GDM1 (cell line): Measurements from ENCODE around the gene NNAT.
"Not testable (repeated sequence)": the region's sequence is repeated elsewhere in the genome, so short reads cannot be mapped to it uniquely, and the experiment has no call there.

Experiments
- DNase-seq: peaks from one replicate; lab custom pipeline; 2025; lab: John Stamatoyannopoulos, UW

The NNAT gene, protein sequence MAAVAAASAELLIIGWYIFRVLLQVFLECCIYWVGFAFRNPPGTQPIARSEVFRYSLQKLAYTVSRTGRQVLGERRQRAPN

DNA sequence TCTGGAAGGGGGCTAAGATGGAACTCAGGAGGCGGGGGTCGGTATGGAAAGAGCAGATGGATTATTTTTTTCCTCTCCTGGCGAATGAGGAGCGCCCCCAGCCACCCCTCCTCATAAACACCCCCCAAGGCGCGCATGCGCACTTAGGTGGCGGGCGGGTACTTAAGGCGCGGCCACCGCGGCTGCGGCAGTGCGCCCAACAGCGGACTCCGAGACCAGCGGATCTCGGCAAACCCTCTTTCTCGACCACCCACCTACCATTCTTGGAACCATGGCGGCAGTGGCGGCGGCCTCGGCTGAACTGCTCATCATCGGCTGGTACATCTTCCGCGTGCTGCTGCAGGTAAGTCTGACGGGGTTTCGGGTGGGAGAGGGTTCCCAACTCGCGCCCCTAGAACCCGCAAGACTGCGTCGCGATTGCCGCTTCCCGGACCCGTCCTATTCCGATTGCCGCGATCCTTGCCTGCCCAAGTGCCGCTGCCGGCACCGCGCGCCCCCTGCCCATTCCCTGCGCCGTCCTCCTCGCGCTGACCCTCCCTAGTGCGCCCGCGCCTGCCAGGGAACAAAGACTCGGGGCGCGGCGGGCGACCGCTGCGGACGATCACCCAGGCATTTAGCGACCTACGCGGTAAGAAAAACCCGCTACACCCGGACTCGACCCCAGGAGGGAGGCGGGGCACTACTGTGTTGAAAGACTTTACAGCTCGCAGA is at the start of gene NNAT:
TSS of gene NNAT (plus strand) at position 190 of the 711 bp plus-strand sequence. CDS start at position 272, 82 bp downstream.
- no peak for DNase-seq

DNA sequence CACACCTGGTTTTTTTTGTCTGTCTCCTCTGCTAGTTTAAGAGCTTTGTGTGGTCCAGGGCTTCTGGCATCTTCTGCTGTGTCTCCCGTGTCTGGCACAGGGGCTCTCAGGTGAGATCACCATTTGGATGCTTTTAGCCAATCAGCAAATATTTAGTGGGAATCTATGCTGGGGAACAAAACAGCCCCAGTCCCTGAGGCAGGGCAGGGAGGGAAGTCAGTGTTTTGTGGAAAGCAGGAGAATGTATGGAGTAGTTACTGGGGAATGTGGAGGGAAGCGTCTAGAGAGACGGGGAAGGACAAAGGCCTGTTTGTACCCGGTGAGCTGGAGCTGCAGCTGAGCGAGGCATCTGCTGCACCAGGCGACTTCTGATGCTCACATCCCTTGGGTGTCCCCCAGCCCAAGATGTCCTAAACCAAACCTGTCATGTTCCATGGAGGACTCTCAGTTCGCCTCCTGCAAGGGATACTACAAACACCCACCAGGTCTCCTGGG is 49.3 kb upstream of the NNAT start:
- no peak for DNase-seq

DNA sequence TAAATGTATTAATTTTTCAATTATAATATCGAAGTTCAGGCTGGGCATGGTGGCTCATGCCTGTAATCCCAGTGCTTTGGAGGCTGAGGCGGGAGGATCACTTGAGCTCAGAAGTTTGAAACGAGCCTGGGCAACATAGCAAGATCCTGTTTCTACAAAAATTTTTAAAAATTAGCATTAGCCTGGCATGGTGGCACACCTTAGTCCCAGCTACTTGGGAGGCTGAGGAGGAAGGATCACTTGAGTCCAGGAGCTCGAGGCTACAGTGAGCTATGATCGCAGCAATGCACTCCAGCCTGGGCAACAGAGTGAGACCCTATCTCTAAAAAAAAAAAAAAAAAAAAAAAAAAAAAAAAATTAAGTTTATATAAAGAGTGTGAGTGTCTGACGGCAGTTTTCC is 48.6 kb upstream of the NNAT start:
- not testable (repeated sequence) for DNase-seq

DNA sequence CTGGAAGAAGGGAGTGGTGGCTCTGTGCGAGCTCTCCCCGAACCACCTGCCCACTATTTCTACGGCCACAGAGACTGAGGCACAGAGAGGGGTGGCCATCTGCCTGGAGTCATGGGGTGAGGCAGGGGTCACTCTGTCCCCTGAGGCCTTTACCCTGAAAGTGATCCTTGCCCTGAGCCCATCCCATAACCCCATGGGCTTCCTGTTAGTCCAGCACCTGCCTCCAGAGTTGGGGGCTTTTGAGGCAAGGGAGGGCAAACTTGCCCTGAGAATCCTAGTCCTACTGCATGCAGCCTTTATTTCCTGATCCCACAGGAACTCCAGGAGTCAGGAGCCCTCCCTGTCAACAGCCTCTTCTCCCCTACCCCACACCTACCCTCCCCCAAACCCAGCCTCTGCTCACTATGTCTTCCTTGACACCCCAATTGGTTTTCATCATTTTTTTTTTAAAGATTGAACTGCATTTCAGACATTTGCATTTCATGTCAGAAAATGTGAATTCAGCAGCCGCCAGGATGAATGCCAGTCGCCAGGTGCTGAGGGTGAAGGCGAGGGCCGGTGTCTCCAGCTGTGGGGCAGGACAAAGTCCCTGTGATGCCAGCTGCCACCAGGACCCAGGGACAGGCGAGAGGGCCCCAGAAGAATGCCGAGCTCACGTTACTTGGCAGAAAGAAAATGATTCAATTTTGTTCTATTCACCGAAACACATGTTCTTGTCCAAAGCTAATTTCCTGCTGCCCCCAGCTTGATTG is 47.6 kb upstream of the NNAT start:
- DNase-seq: no peak

DNA sequence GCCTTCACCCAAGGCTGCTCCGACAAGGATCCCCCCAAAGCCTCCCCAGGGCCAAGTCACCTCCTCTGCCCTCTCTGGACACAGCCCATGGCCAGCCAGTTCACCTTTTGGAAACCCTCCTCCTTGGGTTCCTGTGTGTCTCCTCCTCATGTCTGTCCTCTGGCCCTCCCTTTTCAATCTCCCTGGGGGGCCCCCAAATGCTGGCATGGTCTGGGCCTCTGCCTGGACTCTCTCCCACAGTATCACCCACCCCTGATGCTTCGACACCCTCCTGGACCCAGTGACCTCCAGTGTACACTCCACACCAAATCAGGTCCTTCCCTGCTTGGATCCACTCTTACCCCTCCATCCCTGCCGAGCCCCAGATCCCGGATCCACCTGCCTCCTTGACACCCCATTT is 46.7 kb upstream of the NNAT start:
- DNase-seq: no peak

DNA sequence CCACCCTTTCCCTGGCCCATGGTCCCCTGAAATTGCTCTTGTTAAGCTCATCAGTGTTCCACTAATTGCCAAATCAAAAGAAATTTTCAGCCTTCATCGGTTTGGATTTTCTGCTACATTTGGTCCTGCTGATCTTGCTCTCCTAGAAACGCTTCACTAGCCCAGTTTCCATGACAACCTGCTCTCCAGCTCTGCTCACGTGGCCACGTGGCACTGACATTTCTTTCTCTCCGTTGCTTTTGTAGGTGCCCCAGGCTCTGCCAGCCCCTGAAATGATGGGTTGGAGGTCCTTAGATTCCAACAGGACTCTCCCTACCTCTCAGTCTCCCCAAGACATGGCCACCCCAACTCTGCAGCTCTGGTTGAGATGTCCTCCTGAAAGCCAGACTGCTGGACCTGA is 45.8 kb upstream of the NNAT start:
- DNase-seq: no peak

DNA sequence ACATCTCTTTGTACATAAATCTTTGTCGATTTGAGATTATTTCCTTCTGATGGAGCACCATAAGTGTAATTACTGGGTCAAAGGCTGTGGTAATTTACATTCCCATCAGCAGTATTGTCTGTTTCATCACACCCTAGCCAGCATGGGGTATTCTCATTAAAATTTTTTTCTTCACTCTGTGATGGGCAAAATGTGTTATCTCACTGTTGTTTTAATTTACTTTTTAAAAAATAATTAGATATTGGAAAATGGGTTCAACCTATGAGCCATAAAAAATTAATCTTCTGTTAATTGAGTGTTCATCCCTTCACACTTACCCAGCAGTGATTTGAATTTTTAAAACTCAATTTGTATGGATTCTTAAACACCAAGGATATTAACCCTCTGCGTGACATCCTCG is 44.0 kb upstream of the NNAT start:
- no peak for DNase-seq

DNA sequence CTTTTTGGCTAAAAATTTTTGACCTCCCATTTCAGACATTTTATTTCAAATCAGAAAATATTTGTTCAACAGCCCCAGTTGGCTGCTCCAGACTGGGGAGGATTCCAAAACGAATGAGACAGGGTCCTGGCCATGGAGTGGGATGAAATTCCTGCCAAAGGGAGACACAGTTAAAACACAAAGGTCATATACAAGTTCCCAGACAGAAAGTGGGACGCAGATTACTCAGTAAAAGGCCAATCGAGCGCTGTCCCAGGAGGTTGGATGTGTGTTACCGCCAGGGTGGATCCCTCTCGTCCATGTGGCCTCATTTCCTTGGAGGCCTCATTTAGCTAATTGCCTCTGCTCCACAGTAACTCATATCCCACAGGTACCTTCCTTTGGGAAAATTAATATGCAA is 41.8 kb upstream of the NNAT start:
- DNase-seq: no peak

DNA sequence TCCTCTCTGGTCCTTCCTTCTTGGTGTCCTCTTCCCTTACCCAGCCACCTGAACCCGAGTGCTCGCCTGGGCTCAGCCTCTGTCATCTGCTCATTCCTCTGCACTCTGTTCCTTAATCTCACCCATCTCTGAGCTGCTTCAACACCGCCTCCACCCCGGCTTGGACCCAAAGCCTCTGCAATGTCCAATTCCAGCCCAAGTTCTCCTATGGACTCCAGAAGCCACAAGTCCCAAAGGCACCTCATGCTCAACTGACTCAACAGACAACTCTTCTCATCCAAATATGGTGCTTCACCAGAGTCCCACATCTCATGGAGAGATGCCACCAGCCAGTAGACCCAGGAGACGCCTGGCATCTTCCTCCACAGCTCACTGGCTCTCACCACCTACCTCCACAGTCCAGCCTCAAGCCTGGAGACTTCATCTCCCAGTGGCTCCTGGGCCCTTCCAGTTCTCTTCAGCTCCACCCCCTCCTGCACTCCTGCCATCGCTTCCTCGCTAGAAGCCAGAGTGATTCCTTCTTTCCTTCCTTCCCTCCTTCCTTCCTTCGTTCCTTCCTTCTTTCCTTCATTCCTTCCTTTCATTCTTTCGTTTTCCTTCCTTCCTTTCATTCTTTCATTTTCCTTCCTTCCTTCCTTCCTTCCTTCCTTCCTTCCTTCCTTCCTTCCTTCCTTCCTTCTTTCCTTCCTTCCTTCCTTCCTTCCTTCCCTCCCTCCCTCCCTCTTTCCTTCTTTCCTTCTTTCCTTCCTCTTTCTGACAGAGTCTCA is 40.9 kb upstream of the NNAT start:
- no peak for DNase-seq

DNA sequence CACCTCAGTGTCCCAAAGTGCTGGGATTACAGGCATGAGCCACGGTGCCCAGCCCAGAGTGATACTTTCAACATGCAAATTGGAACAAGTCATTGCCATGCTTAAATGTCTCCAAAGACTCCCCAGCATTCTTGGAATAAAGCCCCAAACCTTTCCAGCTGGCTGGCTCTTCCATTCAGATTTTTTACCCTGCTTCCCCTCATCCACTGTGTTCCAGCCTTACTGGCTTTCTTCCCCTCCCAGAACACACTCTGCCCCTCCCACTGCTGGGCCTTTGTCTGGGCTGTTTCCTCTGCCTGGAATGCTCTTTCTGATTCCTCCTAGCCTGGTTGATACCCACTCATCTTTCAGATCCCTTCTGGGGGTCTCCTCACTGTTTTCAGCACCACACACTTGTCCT is 40.1 kb upstream of the NNAT start:
- no peak for DNase-seq

DNA sequence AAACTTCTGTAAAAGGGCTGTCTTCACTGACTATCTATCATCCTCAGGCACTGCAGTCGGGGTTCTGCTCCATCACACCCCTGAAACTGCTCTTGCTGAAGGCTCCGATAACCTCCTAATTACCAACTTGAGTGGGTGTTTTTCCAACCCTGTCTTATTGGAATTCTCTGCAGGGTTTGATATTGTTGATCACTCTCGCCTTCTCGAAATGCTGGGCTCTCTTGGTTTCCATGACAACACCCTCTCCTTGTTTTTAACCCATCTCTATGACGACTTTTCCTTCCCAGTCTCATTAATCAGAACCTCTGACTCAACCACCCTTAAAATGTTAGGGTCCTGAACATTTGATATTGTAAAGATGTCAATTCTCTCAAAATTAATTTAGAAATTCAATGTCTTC is 39.4 kb upstream of the NNAT start:
- no peak for DNase-seq

DNA sequence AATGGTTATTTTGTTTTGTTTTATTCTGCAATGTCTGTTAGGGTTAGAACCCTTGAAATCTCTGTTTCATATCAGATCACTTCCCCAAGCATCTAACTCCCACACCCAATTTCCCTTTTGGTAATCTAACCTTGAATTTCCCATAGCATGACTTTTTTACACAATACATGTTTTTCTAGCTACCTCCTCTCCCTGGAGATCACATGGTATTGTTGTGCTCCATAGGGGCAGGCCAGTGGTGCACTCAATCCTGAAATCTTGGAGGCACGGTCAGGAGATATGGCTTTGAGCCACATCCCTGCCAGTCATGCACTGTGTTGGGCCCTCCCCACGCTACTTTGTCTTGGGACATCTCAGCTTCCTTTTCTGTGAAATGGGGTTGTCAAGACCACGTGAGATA is 36.7 kb upstream of the NNAT start:
- DNase-seq: no peak

DNA sequence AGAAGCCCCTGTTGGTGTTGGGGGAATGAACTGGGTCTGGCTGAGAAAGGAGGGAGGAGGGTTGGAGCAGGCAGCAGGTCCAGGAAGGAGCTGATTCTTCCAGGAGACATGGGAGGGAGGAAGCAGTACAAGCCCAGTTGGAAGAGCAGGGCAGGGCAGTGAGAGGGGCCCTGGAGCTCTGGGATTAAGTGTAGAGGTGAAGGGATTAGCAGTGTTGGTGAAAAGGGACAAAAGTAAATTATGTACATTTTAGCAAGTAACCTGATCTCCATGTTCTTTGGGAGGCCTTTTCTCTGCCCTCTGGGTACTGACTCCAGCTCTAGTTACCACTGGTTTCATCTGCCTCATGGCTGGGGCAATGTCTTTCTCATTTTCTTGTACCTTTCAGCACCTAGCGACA is 34.8 kb upstream of the NNAT start:
- not testable (repeated sequence) for DNase-seq

DNA sequence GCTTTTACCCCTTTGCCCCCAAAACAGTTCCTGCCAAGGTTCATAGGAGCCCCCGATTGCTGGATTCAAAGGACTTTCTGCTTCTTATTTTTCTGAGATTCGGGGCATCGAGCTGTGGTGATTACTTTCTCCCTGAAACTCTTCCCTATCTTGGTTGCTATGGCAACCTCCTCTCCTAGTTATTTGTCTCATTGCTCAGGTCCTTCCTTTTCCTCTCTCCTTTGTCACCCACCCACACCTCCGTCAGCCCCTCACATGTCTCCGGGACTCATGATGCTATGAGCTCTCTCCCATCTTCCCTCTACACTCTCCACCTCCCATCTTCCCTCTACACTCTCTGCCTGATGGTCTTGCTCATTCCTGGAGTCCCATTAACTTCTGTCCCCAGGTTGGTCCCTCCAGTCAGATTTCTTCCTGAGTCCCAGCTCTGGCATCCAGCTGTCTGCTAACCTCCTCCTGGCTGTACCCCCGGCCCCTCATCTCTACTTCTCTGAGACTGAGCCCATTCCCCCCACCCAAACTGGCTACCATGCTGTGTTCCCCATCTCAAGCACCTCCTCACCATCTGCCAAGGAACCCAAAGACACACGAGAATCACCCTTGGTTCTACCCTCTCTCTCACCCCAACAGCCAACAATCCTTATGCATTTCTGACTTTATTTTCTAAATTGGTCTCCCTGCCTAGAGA is 30.2 kb upstream of the NNAT start:
- no peak for DNase-seq

DNA sequence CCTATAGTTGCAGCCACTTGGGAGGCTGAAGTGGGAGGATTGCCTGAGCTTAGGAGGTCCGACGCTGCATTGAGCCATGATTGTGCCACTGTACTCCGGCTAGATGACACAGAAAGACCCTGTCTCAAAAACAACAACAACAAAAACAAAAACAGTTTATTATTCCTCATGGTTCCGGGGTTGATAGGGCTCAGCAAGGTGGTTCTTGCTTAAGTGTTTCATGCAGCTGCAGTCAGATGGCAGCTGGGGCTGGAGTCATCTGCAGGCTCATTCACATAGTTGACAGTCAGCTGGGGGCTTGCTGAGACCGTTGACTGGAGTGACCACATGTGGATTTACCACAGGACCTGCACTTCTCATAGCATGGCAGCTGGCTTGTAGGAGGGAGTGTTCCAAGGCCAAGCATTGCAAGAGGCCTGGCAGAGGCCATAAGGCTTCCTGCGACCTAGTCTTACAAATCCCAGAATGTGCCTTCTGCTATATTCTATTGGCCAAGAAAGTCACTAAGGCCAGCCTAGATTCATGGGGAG is 28.9 kb upstream of the NNAT start:
- no peak for DNase-seq

DNA sequence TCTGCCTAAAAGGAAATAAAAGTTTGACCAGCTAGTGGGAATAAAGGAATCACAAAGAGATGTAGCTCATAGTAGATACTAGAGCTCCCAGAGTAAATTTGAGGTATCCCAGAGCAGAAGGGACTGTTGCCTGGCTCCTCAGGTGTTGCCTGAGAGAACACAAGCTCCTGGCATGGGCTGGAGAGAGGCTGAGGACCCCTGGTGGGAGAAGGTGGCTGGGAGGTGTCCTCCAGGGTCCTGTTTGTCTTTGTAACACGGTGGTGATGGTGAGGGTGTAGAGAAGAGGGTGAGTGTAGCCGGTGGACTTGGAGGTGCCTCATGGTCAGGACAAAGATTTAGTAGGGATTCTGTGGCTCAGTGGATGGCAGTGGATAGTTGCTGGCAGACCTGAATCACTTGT is 28.1 kb upstream of the NNAT start:
- DNase-seq: no peak

DNA sequence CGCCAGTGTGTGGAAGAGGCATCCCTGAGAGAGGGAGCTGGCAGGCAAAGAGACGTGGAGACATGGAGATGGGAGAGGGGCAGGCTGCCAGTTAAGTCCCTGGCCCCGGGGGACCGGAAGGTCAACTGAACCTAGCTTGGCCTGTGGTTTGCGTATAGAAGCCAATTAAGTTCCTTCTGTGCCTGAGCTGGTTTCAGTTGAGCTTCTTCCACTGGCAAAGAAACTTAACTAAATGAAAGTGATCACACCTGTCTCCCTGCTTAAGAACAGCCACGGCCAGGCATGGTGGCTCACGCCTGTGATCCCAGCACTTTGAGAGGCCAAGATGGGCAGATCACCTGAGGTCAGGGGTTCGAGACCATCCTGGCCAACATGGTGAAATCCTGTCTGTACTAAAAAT is 26.7 kb upstream of the NNAT start:
- no peak for DNase-seq

DNA sequence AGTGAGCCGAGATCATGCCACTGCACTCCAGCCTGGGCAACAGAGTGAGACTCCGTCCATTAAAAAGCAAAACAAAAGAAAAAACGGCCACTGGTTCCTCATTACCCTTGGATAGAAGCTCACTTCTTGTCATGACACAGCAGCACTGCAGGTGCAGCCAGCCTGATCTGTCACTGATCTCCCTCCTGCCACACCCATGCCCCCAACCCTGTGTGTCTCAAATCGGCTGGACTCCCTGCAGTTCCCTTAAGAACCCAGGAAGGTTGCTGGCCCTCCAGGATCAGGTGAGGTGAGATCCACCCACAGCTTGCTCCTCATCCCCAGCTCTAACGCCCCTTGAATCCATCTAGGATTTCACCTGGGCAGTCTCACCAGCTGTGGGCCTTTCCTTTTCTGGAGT is 26.3 kb upstream of the NNAT start:
- no peak for DNase-seq

DNA sequence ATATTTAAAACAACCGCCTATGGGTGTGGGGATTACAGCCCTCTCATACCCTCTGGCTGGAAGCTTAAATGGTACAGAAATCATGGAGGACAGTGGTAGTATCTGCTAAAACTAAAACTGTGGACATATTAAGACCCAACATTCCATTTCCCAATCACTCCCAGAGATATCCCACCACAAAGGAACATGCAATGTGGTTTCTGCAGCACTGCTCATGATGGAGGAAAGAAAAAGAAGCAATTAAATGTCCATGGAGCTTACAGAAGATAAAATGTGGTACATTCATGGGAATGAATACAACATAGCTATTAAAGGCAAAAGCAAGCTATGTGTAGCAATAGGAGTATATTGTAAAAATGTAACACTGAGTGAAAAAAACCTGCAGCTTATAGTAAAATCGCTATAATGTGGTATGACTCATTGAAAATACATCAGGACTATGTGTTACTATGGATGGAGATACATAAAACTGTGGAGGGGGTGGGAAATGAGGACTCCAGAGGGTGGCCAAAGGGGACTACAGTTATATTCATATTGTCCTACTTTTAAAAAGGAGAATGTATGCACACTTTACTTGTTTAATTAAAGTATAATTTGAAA is 22.9 kb upstream of the NNAT start:
- DNase-seq: no peak

DNA sequence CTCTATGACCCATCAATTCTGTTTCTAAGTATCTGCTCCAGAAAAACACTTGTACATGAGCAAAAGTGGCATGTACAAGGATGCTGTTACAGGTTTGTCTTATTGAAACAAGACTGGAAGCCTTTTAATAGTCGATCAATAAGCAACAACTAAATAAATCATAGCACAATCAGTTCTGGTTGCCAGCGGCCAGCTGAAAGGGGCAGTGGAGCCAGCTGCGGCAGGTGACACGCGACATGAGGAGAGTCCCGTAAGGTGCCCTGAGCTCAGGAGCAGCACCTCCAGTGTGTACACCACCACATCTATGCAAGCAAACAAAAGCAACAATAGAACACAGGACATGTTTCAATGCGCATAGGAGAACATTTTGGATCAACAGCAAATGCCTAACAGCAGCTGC is 20.7 kb upstream of the NNAT start:
- DNase-seq: no peak

DNA sequence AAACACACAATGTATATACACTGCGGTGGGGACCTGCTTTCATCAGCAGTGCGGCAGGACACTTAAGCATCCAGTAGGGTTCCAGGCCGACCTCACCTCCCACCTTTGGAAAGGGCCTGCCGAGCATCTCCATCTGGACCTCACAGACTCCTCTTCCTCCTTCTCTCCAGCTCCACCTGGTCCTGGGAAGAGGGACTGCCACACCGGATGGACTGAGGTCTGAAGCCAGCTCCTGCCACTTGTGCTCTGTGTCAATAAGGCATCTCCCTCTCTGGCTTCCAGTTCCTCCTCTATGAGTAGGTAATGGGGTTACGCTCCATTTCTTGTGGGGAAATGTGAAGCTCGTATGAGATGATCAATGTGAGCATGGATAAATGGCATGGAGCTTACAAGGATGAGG is 19.1 kb upstream of the NNAT start:
- no peak for DNase-seq
